IMR-90 (cell line): ENCODE results near the gene CASP7.

ENCODE experiments used
- CEBPB ChIP-seq: IDR thresholded peaks from 2 replicates; pipeline ENCODE4 v1.6.1; 2012; ENCODE audit warnings: low read depth, low read length, improper control_type of control experiment
- CHD1 ChIP-seq: IDR thresholded peaks from 2 replicates; pipeline ENCODE4 v1.6.1; 2012; ENCODE audit warnings: low read depth, low read length, improper control_type of control experiment
- CTCF ChIP-seq: conservative IDR thresholded peaks from 2 replicates; pipeline ENCODE4 v1.5.1; 2012; ENCODE audit warnings: mild to moderate bottlenecking, low read depth, low read length, improper control_type of control experiment
- ELK1 ChIP-seq: fragments of 150-350 bp; IDR thresholded peaks from 2 replicates; pipeline ENCODE4 v1.6.1; 2016; ENCODE audit warnings: low read depth, mild to moderate bottlenecking, low read length, moderate library complexity, borderline replicate concordance
- MAFK ChIP-seq: IDR thresholded peaks from 2 replicates; pipeline ENCODE4 v1.6.1; 2012; ENCODE audit warnings: low read depth, low read length, improper control_type of control experiment
- MAZ ChIP-seq: IDR thresholded peaks from 2 replicates; pipeline ENCODE4 v1.6.1; 2012; ENCODE audit warnings: low read depth, mild to moderate bottlenecking, low read length, improper control_type of control experiment, moderate library complexity, borderline replicate concordance
- NFE2L2 ChIP-seq: fragments of 150-350 bp; IDR thresholded peaks from 2 replicates; pipeline ENCODE4 v1.6.1; 2016; ENCODE audit warnings: low read depth, mild to moderate bottlenecking, low read length
- POLR2A ChIP-seq: IDR thresholded peaks from 2 replicates; pipeline ENCODE4 v1.6.1; 2012; ENCODE audit warnings: mild to moderate bottlenecking, low read depth, low read length
- RCOR1 ChIP-seq: IDR thresholded peaks from 2 replicates; pipeline ENCODE4 v1.6.1; 2012; ENCODE audit warnings: mild to moderate bottlenecking, low read length, improper control_type of control experiment; ENCODE audit not compliant: insufficient replicate concordance
- SMC3 ChIP-seq: fragments of 150-350 bp; IDR thresholded peaks from 2 replicates; pipeline ENCODE4 v1.6.1; 2016; ENCODE audit warnings: low read depth, mild to moderate bottlenecking, antibody characterized with exemption, low read length, moderate library complexity
- USF2 ChIP-seq: fragments of 150-350 bp; IDR thresholded peaks from 2 replicates; pipeline ENCODE4 v1.6.1; 2017; ENCODE audit warnings: mild to moderate bottlenecking, antibody characterized with exemption, low read length, low read depth

- no peak for TF ChIP-seq POLR2A
- no peak for TF ChIP-seq CHD1
- no peak for TF ChIP-seq NFE2L2
- no peak for TF ChIP-seq SMC3
- no peak for TF ChIP-seq RCOR1
- no peak for TF ChIP-seq CTCF
- TF ChIP-seq ELK1, result no peak
- TF ChIP-seq MAFK, result no peak
- TF ChIP-seq USF2, result no peak
- no peak for TF ChIP-seq MAZ
- no peak for TF ChIP-seq CEBPB
Observed at GRCh38 chr10:113716109-113716910, 36.6 kb downstream of the CASP7 start.
